Skeletal muscle cell (primary cell): ENCODE data around the gene IFT122.
A peak's percentile ranks its signal among the peaks of the same experiment; 100 is the strongest.
"Not testable (repeated sequence)": the region's sequence is repeated elsewhere in the genome, so short reads cannot be mapped to it uniquely, and the experiment has no call there.

ENCODE experiments used
- DNase-seq: peaks from one replicate; pipeline ENCODE4 v3.0.0-alpha.2; 2010; ENCODE audit warnings: low read depth
- H3K4me3 ChIP-seq: 2 replicates; pipeline ENCODE4 v1.5.1; 2011; ENCODE audit warnings: low read depth, mild to moderate bottlenecking, control low read depth, low read length, moderate library complexity

IFT122 gene

DNA sequence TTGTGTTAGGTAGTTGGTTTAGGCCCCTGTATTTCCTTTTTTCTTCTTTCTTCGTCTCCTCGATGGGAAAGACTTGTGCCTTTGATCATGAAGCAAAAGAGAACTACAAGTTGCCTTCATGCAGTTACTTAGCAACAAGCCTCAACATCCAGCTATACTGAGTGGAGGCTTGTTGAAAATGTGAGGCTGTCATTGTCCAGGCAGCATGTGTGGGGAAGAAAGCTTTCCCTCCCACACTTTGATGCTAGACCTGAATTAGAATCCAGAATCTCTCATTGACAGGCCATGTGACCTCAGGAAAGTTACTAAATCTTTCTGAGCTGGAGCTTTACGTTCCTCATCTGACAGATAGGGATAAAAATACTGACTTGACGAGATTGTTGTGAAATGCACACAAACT, 23.7 kb downstream of the IFT122 start:
- no peak overlapping the region for H3K4me3 ChIP-seq
- no peak for DNase-seq

DNA sequence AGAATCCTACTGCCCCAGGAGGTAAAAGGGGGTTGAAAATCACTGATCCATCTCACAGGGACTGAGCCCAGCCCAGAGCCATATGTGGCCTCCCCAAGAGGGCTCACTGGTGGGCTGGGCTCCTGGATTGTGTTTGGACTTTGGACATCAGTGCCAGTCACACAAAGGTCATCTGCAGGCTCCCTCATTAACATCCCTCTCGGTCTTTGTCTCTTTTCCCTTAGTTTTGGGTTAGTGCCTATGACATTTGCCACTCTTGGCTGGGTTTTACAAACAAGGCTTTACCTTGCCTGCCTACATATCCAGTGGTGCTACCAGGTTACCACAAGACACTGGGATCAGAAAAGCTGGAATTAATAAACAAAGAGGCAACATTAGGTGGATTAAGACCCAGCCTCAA, 27.9 kb downstream of the IFT122 start:
- no peak overlapping the region for H3K4me3 ChIP-seq
- no peak for DNase-seq

DNA sequence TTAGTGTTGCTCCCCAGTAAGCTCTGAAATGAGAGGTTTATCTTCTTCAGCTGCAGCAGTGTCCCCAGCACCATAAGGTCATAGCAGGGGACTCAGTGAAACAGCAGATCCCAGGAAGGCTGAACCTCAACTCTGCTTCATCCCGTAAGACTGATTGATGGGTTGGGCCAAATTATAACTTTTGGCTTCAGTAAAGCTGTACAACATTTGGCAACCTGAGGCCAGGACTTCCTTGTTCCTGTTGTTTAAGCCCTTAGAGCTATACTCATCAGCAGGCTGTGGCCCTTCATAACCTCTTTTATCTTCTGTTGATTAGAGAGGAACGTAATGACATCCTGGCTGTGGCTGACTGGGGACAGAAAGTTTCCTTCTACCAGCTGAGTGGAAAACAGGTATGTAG, 29.0 kb downstream of the IFT122 start:
- H3K4me3 ChIP-seq: no peak overlapping the region
- no peak for DNase-seq

DNA sequence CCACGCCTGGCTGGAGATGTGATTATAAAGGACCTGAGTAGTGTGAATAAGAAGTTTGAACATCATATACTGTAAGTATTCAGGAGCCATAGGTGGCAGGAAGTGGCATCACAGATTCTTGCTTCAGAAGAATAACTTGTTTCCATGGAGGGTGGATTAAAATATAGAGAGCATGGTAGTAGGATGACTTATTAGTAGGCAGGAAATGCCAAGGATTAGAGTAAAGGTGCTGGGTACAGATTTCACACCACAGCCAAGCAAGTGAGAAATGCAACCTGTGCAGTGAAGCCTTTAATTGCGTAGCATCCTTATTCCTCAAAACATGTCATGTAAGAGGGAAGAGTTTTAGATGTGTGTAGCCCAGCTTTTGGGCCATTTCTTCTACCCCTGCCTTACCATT, 30.8 kb downstream of the IFT122 start:
- no peak for DNase-seq
- H3K4me3 ChIP-seq: no peak overlapping the region

DNA sequence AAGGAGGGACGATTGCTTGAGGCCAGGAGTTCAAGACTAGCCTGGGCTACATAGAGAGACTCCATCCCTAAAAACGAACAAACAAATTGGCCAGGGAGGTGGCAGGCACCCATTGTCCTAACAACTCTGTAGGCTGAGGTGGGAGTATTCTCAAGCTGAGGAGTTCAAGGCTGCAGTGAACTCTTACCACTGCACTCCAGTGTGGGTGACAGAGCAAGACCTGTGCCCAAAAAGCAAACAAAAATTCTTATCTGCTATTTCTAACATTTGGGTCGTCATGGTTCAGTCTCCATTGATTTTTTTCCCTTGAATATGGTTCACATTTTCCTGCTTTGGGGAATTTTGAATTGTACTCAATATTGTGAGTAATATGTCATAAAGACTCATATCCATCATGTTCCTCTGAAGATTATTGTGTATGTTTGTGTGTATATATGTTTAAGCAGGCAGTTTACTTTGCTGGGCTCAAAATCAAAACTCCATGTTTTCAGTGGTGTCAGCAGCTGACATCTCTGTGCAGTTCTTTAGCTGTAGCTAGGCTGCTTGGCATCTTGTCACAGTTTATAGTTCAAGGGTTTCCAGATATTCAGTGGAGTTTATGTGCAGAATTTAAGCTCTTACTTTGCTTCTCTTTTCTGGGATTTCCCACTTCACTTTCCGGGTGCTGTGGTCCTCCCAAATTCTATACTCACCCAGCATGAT, 33.2 kb downstream of the IFT122 start:
- DNase-seq: no peak
- H3K4me3 ChIP-seq: no peak overlapping the region

DNA sequence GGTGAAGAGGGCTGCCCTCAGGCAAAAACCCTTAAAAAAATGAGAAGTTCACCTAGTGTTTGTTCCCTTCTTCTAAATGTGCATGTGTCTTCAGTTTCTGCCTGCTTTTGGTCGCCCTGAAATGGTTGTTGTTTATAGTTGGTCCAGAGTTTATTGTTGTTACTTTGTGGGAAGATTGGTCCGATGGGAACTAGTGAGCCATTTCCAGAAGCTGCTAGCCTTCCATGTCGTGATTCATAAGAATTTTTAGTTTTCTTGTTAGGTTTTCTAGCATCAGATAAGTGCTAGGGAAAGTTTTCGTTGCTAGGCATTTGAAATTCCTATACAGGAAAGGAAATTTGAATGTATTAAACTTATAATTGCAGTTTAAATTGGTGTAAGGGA, 33.7 kb downstream of the IFT122 start:
- no peak overlapping the region for H3K4me3 ChIP-seq

DNA sequence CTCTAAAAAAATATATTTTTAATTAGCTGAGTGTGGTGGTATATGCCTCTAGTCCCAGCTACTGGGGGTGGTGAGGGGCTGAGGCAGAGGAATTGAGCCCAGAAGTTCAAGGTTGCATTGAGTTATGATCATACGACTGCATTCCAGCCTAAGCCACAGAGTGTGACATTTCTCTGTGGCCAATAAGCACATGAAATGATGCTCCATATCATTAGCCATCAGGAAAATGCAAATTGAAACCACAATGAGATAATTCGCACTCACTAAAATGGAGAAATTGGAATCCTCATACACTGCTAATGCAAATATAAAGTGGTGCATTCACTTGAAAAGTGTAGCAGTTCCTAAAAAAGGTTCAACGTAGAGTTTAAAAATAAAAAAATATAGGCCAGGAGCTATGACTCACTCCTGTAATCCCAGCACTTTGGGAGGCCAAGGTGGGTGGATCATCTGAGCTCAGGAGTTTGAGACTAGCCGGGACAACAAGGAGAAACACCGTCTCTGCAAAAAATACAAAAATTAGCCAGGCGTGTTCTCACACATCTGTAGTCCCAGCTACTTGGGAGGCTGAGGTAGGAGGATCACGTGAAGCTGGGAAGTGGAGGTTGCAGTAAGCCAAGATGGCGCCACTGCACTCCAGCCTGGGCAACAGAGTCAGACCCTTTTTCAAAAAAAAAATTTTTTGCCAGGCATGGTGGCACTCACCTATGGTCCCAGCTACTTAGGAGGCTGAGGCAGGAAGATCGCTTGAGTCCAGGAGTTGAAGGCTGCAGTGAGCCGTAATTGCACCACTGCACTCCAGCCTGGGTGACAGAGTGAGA, 35.2 kb downstream of the IFT122 start:
- no peak for DNase-seq

More for the DNA sequence above, 33.7 kb downstream of the IFT122 start:
- DNase-seq: no peak

DNA sequence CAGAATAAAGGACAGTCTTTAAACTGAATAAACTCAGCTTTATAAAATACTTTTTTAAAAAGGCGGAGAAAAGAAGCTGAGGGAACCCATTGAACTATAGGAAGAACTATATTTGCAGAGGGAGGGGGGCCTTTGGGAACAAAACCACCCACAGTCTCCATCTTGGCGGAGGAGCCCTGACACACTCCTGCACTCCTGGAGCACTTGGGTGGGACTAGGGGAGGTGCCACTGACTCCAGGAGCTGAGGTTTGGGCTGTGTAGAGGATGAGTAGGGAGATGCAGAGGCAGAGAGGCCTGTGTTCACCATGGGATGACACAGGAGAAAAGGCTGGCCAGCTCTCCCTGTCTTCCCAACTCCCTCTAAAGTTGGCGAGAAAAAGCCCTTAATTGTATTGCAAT, 35.8 kb downstream of the IFT122 start:
- H3K4me3 ChIP-seq: no peak overlapping the region
- DNase-seq: no peak

More for the DNA sequence above, 35.2 kb downstream of the IFT122 start:
- no peak overlapping the region for H3K4me3 ChIP-seq

DNA sequence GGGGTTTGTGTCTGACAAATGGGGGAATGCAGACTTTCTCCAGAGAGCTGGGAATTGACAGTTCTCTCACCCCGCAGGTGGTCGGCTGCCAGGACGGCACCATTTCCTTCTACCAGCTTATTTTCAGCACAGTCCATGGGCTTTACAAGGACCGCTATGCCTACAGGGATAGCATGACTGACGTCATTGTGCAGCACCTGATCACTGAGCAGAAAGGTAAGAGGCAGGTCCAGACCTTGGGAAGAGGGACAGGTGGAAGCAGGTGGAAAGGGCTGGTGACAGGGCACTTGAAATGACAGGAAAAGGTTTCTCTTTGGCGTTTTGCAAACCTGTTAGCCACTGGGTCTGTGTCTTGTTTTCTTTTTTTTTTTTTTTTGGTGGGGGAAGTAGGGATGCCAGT, 36.6 kb downstream of the IFT122 start:
- DNase-seq: no peak
- H3K4me3 ChIP-seq: no peak overlapping the region

DNA sequence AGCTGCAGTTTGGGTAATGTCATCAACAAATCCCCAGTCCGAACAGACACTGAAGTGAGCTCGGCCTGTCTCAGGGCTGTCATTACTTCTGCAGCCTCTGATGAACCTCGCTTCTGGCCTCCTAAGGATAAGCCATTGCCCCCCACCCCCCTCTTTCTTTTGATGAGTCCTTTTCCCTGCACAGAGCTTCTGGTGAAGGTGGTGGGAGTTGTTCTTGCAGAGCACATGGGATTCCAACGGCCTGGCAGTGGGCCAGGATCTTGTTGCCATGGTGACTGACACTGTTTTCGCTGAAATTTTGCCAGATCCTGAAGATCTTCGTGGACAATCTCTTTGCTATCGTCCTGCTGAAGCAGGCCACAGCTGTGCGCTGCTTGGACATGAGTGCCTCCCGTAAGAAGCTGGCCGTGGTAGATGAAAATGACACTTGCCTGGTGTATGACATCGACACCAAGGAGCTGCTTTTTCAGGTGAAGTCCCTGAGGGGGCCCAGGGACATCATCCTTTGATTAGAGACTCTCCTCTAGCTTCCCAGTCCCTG, 41.3 kb downstream of the IFT122 start:
- DNase-seq: peak; percentile 12

DNA sequence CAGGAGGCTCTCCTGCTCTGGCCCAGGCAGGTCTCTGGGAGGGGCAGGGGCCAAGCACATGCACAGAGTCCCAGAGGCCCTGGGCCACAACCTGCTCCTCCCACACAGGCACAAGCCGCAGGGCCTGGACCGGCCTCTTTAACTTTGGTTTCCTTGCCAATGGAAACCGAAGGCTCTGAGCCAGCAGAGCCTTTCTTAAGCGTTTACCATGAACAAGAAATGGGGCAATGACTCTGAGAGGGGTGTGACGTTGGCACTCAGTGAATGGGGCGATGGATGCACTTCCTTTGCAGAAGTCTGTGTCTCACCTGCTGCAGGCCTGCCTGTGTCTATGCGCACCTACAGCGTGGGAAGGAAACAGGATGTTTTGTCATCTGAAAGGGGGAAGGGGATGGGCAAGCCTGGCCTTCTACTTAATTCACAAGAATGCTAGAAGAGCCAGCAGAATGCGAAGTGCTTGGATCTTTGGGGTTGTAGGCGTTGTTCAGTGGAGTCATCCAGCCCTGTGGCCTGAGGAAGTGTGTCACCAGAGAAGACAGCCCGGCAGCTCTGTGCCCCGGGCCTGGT, 41.8 kb downstream of the IFT122 start:
- DNase-seq: peak; percentile 14
- no peak overlapping the region for H3K4me3 ChIP-seq

More for the DNA sequence above, 41.3 kb downstream of the IFT122 start:
- not testable (repeated sequence) for H3K4me3 ChIP-seq

DNA sequence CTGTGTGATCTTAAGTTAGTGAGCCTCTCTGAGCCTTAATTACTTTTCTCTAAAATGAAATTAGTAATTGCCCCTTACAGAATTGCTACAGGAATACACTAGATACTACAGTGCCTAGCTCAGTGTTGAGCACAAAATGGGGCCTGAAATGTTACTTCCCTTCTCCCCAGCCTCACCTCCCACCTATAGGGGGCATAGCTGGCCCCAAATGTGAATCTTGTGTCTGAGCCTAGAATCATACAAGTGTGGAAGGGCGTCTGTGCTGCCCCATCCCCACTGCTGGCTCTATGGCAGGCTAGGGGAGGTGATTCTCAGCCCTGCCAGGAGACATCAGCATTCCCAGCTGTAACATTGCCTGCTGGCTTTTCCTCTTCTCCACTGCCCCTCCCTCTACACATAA, 42.7 kb downstream of the IFT122 start:
- H3K4me3 ChIP-seq: no peak overlapping the region
- DNase-seq: no peak

DNA sequence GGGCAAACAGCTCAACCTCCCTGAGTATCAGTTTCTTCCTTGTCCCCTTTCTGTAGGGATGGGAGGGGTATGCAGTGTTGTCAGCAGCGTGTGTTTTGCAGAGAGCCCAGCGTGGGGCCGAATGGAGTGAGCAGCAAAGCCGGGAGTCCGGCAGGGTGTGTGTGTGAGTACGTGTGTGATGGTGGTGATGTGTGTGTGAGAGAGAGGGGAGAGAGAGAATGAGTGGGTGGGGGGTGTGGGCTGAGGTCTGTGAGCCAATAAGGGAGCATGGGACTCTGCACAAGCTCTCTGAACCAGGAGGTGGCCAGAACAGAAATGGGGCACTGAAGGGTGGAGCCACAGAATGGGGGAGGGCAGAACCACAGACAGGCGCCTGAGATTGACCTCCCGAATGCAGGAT, 43.8 kb downstream of the IFT122 start:
- H3K4me3 ChIP-seq: no peak overlapping the region
- DNase-seq: no peak

DNA sequence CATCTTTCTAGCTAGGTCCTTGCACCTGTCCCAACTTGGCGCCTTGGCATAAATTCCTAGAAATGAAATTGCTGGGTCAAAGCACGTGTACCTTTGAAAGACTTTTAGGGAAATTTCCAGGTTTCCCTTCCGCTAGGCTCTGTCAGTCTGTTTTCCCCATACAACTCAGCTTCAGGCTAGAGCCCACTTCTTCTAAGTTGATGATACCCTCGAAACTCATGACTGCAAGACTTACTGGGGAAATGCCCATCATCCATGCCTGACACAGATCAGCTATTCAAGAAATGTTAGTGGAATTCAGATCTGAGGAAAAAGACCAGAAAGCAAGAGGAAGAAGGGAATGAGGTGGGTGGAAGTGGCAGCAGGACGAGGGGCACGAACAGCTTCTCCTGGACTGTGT, 45.1 kb downstream of the IFT122 start:
- not testable (repeated sequence) for DNase-seq, H3K4me3 ChIP-seq

DNA sequence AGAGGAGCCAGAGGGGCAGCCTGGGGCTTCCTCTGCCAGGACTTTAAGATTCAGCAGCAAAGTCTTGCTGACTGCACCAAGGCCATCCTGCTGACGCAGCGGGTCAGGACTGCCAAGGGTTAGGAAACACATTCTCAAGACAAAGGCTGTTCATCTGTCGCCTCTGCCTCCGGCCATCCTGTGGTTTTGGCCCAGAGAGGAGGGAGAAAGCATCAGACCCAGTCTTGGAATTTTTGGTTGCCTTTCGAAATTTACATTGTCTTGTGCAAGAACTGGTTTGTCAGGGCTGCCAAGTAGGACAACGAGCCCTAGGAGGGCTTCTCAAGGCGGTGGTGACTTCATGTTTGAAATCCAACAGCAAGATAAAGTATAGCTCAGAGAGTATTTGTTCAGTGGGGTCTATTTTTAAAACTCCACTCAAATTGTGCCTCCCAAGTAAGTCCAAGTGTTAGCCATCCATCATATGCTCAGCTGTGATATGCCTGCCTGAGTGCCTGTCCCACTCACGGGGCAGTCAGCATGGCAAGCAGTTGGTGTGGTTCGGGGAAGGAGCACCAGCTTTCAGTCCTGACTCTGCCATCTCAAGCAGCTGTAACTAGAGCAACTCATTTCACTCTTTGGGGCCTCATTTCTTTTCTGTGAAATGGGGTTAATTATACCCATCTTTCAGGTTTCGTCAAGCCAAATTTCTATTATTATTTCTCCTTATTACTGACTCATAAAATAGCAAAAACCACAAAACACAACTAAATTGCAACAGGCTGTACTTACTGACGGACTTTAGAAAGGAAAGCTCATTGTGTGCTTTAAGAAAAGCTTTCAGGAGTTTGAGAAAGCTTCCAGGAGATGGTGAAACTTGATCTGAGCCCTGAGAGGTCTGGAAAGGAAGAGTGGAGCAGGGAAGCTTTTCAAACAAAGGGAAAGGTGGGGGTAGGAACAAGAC, 46.0 kb downstream of the IFT122 start:
- DNase-seq: peak; percentile 94
- no peak overlapping the region for H3K4me3 ChIP-seq

DNA sequence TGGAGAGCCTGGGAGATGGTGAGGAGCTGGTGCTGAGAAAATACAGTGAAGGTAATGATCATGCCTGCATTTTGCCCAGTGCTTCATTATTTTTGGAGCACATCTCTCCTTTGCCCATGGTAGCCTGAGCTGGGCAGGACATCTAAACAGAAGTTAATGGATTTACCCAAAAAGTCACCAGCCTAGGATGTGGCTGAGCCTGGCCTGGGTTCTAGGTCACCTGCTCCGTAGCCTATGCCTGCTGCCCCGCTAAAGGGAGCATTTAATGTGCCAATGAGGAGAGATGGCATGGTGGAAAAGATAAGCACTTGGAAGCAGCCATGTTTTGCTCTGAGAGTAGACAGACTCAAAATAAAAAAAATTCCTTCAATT, 46.6 kb downstream of the IFT122 start:
- H3K4me3 ChIP-seq: no peak overlapping the region
- DNase-seq: no peak

DNA sequence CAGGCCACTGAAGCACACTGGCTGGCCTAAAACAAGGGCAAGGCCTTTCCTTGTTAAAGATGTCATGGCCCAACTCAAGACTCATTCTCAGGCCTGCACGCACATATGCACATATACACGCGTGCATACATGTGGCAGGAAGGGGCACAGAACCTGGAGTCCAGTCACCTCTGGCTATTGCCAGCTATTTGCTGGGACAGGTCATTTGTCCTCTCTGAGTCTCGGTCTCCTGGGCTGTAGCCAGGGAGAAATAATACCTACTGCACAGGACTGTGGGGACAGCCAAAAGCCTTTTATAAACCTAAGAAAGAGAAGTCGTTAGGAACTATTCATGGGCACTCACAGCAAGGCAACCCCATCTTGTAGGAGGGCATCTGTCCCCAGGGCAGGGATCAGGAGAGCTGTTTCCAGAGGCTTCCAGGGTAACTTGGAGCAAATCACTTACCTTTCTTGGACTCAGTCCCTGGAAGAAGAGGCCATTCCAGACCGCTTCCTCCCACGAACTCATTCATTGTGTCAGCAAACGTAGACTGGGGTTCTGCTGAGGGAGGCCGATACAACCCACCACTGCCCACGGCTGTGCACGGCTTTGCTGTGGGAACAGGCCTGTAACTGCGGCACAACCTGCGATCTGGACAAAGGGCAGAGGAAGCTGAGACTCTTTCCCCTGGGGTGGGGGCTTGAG, 47.3 kb downstream of the IFT122 start:
- H3K4me3 ChIP-seq: no peak overlapping the region
- DNase-seq: no peak

DNA sequence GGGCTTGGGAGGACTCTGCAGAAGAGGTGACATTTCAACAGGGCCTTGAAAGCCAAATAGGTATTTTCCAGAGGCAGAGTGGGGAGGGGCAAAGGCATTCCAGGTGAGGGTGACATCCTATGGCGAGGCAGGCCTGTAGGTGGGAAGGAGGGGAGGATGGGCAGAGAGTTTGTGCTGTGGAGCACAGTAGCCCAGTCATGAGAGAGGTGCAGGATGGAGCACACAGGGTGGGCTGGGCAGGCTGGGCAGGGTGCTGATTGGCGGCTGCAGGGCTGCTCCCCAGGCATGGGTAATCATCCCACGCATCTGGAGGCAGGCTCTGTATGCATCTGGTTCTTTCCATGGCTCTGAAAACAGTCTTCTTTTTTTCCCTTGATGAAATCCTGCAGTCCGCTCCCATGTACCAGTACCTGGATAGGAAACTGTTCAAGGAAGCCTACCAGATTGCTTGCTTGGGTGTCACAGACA, 47.9 kb downstream of the IFT122 start:
- not testable (repeated sequence) for DNase-seq, H3K4me3 ChIP-seq

DNA sequence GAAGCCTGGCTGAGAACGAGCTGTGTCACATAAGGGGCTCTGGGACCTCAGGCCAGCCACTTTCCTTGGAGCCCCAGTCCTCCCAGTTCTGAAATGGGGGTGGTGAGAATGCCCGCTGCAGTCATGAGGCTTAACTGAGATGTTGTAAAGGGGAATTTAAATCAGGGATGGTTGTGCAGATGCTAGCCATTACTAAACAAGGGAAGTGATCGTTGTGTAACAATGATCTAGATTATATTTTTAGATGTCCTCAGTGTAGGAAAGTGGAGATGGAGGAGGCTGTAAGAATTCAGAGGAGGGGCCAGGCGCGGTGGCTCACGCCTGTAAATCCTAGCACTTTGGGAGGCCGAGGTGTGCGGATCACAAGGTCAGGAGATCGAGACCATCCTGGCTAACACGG, 49.2 kb downstream of the IFT122 start:
- not testable (repeated sequence) for DNase-seq, H3K4me3 ChIP-seq
